Heart left ventricle (tissue), 13 donors: ENCODE data around the gene MPPED2.

Experiments
- CTCF ChIP-seq, 12 donors: fragments of 200-600 bp; sonication (generic) in 4 of 12; IDR thresholded peaks; one replicate each; pipeline versions ENCODE4 v1.5.0 to v1.8.0; 2018 to 2022; ENCODE audit warnings: antibody characterized with exemption in 12 of 12, mild to moderate bottlenecking in 5 of 12
- POLR2A ChIP-seq, 2 donors: fragments of 450-650 bp; IDR thresholded peaks; one replicate each; pipeline ENCODE4 v1.6.1; 2017; ENCODE audit warnings: antibody characterized with exemption in 2 of 2, mild to moderate bottlenecking in 2 of 2, moderate library complexity in 2 of 2
- donor health status: ischemic (EF 13 %, LVEDD 7.1; RV severe dilation, severe dysfunction).
- donor health status: DM: no; HTN: yes; CAD: no.
- donor health status: DM: no; HTN: no; CAD: no.
- donor health status: ischemic (EF 25% LVEDD 6.9; RV normal size, moderate dysfunction).
- donor health status: ischemic (EF 25% LVEDD 5.7; RV mildly dilated, moderate dysfunction).
- donor health status: ischemic (EF 35%, LVEDD 5.7; RV mildly dilated, moderate dysfunction).
- donor health status: nonischemic (EF 11% LVEDD 7.7; RV severe dilation, severe dysfunction).
- donor health status: DM: yes; HTN: yes; CAD: no.
- donor health status: PGD.
- donor health status: ischemic (EF 29% LVEDD 5.4; RV normal size, mild dysfunction).
- donor health status: nonischemic (EF 23%, LVEDD 6.1; RV moderate dilation, normal function).

- TF ChIP-seq CTCF (IDR thresholded peaks at IDR 0.05) (no peak), POLR2A (IDR thresholded peaks at IDR 0.05) (no peak)
Observed at GRCh38 chr11:30521297-30522071, 64.7 kb downstream of the MPPED2 start.
